ENCODE results near the gene LTC4S. TPM values are rescaled to one million over a fixed set of nuclear protein-coding genes. Genes with fewer than 3 reads are reported as not detected.
A peak's percentile ranks its signal among the peaks of the same experiment; 100 is the strongest.

Gene LTC4S
- total RNA-seq, 1 donor from 2014 or later = 4.0 TPM

DNA sequence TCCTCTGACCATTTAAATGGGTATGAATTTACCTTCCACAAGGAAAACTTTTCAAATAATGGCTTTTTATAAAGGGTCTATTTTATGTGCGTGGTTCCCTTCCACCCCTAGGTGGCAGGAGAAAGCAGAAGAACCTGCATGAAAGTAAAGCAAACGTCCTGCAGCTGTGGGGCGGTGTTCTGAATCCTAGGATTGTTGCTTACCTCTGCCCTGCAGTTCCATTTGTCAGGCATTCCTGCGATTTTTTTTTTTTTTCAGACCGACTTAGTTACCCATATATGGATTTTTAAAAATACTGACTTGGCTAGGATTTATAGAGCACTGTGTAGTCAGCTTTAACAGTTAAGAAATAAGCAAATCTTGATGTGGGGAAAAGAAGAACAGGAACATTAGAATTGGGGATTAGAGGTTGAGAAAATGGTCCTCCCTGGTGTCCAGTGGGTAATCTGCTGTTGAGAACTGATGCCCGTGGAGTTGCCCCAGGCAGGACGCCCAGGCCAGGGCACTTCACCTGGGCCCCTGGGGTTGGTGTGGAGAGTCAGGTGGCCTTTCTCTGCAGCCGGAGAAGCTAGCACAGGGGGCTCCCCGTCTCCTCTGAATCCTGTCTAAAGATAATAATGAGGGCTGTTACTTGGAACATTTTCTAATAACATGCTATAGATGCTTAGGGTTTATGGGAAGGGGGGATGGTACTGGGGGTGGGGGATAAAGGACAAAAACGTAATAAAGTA is 30.4 kb upstream of the LTC4S start:
- peaks cover 43% of the 10 kb centered on the region for H3K4me1 Mint-ChIP-seq (ENCODE audit: unreplicated experiment)
- H3K27me3 Mint-ChIP-seq = no peaks in the 10 kb centered on the region
- DNase-seq (ENCODE audit: extremely low spot score, unreplicated experiment) = no peak
- peak overlapping the region; percentile 95 for H3K27ac Mint-ChIP-seq
- TF ChIP-seq, protein P1, sequence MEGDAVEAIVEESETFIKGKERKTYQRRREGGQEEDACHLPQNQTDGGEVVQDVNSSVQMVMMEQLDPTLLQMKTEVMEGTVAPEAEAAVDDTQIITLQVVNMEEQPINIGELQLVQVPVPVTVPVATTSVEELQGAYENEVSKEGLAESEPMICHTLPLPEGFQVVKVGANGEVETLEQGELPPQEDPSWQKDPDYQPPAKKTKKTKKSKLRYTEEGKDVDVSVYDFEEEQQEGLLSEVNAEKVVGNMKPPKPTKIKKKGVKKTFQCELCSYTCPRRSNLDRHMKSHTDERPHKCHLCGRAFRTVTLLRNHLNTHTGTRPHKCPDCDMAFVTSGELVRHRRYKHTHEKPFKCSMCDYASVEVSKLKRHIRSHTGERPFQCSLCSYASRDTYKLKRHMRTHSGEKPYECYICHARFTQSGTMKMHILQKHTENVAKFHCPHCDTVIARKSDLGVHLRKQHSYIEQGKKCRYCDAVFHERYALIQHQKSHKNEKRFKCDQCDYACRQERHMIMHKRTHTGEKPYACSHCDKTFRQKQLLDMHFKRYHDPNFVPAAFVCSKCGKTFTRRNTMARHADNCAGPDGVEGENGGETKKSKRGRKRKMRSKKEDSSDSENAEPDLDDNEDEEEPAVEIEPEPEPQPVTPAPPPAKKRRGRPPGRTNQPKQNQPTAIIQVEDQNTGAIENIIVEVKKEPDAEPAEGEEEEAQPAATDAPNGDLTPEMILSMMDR (conservative IDR thresholded peaks at IDR 0.05) = peak; percentile 93
- peaks cover 4% of the 10 kb centered on the region for H3K36me3 Mint-ChIP-seq
- H3K9me3 Mint-ChIP-seq = no peaks in the 10 kb centered on the region
- peak overlapping the region; percentile 42 for H3K4me3 Mint-ChIP-seq

DNA sequence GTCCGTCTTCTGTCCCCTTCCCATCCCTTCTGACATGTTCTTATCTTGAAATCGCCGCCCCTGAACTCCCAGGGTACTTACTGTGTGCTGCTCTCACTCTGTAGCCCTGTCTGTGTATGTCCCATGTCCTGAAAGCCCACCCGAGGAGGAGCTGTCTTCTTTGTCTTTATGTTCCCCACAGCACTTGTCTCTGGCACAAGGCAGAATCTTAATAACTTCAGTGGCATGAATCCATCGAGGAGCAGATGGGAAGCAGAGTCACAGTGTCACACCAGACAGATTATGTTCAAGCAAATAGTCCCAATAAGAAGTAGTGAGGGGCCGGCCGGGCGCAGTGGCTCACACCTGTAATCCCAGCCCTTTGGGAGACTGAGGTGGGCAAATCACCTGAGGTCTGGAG is 29.7 kb upstream of the LTC4S start:
- H3K27me3 Mint-ChIP-seq = no peaks in the 10 kb centered on the region
- no peaks in the 10 kb centered on the region for H3K9me3 Mint-ChIP-seq
- TF ChIP-seq, protein P1 (conservative IDR thresholded peaks at IDR 0.05) = no peak
- H3K27ac Mint-ChIP-seq = peak overlapping the region; percentile 95
- no peak overlapping the region for H3K4me3 Mint-ChIP-seq
- H3K36me3 Mint-ChIP-seq = peaks cover 5% of the 10 kb centered on the region
- H3K4me1 Mint-ChIP-seq (ENCODE audit: unreplicated experiment) = peaks cover 42% of the 10 kb centered on the region
- no peak for DNase-seq (ENCODE audit: extremely low spot score, unreplicated experiment)

DNA sequence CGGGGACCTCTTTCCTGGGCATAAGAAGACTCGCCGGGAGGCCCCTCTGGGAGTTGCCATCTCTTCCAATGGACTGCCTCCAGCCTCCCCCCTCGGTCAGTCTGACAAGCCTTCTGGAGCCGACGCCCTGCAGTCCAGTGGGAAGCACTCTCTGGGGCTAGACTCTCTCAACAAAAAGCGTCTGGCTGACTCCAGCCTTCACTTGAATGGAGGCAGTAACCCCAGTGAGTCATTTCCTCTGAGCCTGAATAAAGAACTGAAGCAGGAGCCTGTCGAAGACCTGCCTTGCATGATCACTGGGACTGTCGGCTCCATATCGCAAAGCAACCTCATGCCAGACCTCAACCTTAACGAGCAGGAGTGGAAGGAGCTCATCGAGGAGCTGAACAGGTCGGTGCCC is 28.4 kb upstream of the LTC4S start:
- H3K4me3 Mint-ChIP-seq = no peak overlapping the region
- H3K27me3 Mint-ChIP-seq = no peaks in the 10 kb centered on the region
- H3K9me3 Mint-ChIP-seq = no peaks in the 10 kb centered on the region
- peak overlapping the region; percentile 67 for H3K27ac Mint-ChIP-seq
- peaks cover 28% of the 10 kb centered on the region for H3K4me1 Mint-ChIP-seq (ENCODE audit: unreplicated experiment)
- H3K36me3 Mint-ChIP-seq = peaks cover 12% of the 10 kb centered on the region
- no peak for DNase-seq (ENCODE audit: extremely low spot score, unreplicated experiment)
- TF ChIP-seq, protein P1 (conservative IDR thresholded peaks at IDR 0.05) = no peak

DNA sequence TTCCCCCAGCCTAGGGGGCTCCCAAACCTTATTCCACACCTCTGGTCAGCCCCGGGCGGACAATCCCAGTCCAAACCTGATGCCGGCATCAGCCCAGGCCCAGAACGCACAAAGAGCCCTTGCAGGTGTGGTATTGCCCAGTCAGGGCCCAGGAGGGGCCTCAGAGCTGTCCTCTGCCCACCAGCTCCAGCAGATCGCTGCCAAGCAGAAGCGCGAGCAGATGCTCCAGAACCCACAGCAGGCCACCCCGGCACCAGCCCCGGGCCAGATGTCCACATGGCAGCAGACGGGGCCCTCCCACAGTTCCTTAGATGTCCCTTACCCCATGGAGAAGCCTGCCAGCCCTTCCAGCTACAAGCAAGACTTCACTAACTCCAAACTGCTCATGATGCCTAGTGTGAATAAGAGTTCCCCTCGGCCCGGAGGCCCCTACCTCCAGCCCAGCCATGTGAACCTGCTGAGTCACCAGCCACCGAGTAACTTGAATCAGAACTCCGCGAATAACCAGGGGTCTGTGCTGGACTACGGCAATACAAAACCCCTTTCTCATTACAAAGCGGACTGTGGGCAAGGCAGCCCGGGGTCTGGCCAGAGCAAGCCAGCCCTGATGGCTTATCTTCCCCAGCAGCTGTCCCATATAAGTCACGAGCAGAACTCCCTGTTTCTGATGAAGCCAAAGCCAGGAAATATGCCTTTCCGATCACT is 27.6 kb upstream of the LTC4S start:
- DNase-seq (ENCODE audit: extremely low spot score, unreplicated experiment) = no peak

DNA sequence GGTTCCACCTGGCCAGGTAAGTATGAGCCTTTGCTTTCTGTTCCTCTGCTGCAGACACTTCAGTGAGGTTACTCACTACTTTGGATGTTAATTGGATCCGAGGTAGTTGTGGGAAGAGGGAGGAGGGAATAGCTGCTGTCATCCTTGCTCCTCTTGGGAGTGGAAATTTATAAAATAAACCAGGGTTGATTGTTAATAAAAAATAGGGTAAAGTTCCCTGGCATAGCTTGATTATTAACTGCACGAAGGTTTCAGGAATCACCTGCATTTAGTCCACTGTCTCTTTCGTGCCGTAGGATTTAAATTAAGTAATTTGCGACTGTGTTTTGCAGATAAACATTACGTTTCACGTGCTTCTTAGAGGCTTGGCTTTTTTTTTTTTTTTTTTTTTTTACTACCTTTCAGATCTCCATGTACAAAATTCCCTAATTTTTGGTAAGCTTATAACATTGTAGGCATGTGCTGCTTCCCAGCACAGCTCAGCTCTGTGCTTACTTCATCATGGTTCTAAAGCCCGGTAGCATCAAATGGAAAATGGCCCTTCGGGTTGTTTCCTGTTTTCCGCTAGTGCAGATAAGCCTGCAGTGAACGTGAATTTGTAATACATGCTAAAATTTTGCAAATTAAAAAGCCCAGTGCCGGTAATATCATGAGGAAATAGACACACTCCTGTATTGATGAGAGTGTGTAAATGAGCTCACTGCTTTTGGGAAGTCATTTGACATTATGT is 26.9 kb upstream of the LTC4S start:
- H3K4me3 Mint-ChIP-seq = no peak overlapping the region
- no peaks in the 10 kb centered on the region for H3K27me3 Mint-ChIP-seq
- peaks cover 21% of the 10 kb centered on the region for H3K4me1 Mint-ChIP-seq (ENCODE audit: unreplicated experiment)
- DNase-seq (ENCODE audit: extremely low spot score, unreplicated experiment) = no peak
- no peaks in the 10 kb centered on the region for H3K9me3 Mint-ChIP-seq
- peaks cover 12% of the 10 kb centered on the region for H3K36me3 Mint-ChIP-seq
- TF ChIP-seq, protein P1 (conservative IDR thresholded peaks at IDR 0.05) = no peak
- no peak overlapping the region for H3K27ac Mint-ChIP-seq

More for the DNA sequence above, 27.6 kb upstream of the LTC4S start:
- peaks cover 12% of the 10 kb centered on the region for H3K36me3 Mint-ChIP-seq
- no peak overlapping the region for H3K4me3 Mint-ChIP-seq
- no peaks in the 10 kb centered on the region for H3K9me3 Mint-ChIP-seq
- TF ChIP-seq, protein P1 (conservative IDR thresholded peaks at IDR 0.05) = no peak
- no peak overlapping the region for H3K27ac Mint-ChIP-seq
- no peaks in the 10 kb centered on the region for H3K27me3 Mint-ChIP-seq
- peaks cover 25% of the 10 kb centered on the region for H3K4me1 Mint-ChIP-seq (ENCODE audit: unreplicated experiment)
